Fibroblast of mammary gland (primary cell): ENCODE data around the gene PCMT1.

Experiments
- DNase-seq: peaks from one replicate; pipeline ENCODE4 v3.0.0-alpha.2; 2010; ENCODE audit warnings: low read depth
- H3K4me3 ChIP-seq: 2 replicates; pipeline ENCODE4 v1.5.1; 2011; ENCODE audit warnings: low read depth, mild to moderate bottlenecking, low read length, moderate library complexity; ENCODE audit not compliant: control insufficient read depth
- CTCF ChIP-seq: conservative IDR thresholded peaks from 2 replicates; pipeline ENCODE4 v1.5.1; 2011; ENCODE audit warnings: low read depth, low read length, inconsistent platforms; ENCODE audit not compliant: control insufficient read depth, insufficient read depth

The PCMT1 gene

GRCh38 chr6:149860513-149860833 lies 110.9 kb downstream of the PCMT1 start:
- DNase-seq: no peak
- H3K4me3 ChIP-seq: no peak overlapping the region
- TF ChIP-seq CTCF: no peak
